Mesenchymal stem cell (in vitro differentiated cells and primary cell): Measurements from ENCODE around the gene DTX3.

Experiments used
- DNase-seq: peaks from one replicate; pipeline ENCODE4 v3.0.0-alpha.2; 2013
- H2AFZ ChIP-seq: one replicate; pipeline ENCODE4 v1.6.1; 2013; ENCODE audit warnings: low read depth, mild to moderate bottlenecking, control low read depth, inconsistent platforms, low read length, moderate library complexity
- H2AK5ac ChIP-seq: 2 replicates; pipeline ENCODE4 v1.6.1; 2013; ENCODE audit warnings: low read length, moderate library complexity, mild to moderate bottlenecking, inconsistent platforms; ENCODE audit not compliant: severe bottlenecking
- H2BK120ac ChIP-seq: one replicate; pipeline ENCODE4 v1.6.1; 2013; ENCODE audit warnings: low read depth, mild to moderate bottlenecking, inconsistent platforms, low read length, moderate library complexity
- H2BK12ac ChIP-seq, 2 experiments: one replicate each; pipeline ENCODE4 v1.6.1; 2013; ENCODE audit warnings: inconsistent platforms in 2 of 2, low read length in 2 of 2, mild to moderate bottlenecking in 2 of 2, moderate library complexity in 2 of 2, control low read depth in 1 of 2
- H2BK15ac ChIP-seq: one replicate; pipeline ENCODE4 v1.6.1; 2013; ENCODE audit warnings: mild to moderate bottlenecking, low read depth, inconsistent platforms; ENCODE audit not compliant: poor library complexity, severe bottlenecking
- H2BK5ac ChIP-seq: 2 replicates; pipeline ENCODE4 v1.6.1; 2013; ENCODE audit warnings: low read depth, mild to moderate bottlenecking, low read length, control low read depth, inconsistent platforms; ENCODE audit not compliant: poor library complexity, severe bottlenecking
- H3K14ac ChIP-seq, 2 experiments: one replicate each; pipeline ENCODE4 v1.6.1; 2013; ENCODE audit warnings: inconsistent platforms in 2 of 2, low read length in 2 of 2, control low read depth in 1 of 2, mild to moderate bottlenecking in 1 of 2, moderate library complexity in 1 of 2
- H3K18ac ChIP-seq, 2 experiments: one replicate each; pipeline ENCODE4 v1.6.1; 2013; ENCODE audit warnings: inconsistent platforms in 2 of 2, low read length in 2 of 2, control low read depth in 1 of 2, low read depth in 1 of 2, mild to moderate bottlenecking in 1 of 2
- H3K23ac ChIP-seq, 2 experiments: one replicate each; pipeline ENCODE4 v1.6.1; 2013; ENCODE audit warnings: inconsistent platforms in 2 of 2, low read length in 2 of 2, mild to moderate bottlenecking in 2 of 2, moderate library complexity in 2 of 2, control low read depth in 1 of 2
- H3K27ac ChIP-seq: 2 replicates; pipeline ENCODE4 v1.5.1; 2013; ENCODE audit warnings: mild to moderate bottlenecking, moderate library complexity, low read length, control low read depth, inconsistent platforms; ENCODE audit not compliant: poor library complexity, severe bottlenecking
- H3K27me3 ChIP-seq, 2 experiments: 2 replicates each; pipeline versions ENCODE4 v1.6.1 to v1.7.0; 2013; ENCODE audit warnings: low read length in 2 of 2, mild to moderate bottlenecking in 2 of 2, moderate library complexity in 2 of 2, control low read depth in 1 of 2, inconsistent platforms in 1 of 2; ENCODE audit not compliant: control insufficient read depth in 1 of 2, insufficient read depth in 1 of 2
- H3K36me3 ChIP-seq, 2 experiments: 2 replicates each; pipeline versions ENCODE4 v1.6.1 to v1.7.0; 2013; ENCODE audit warnings: low read length in 2 of 2, control low read depth in 1 of 2, inconsistent platforms in 1 of 2, low read depth in 1 of 2, mild to moderate bottlenecking in 1 of 2; ENCODE audit not compliant: insufficient read depth in 2 of 2, control insufficient read depth in 1 of 2
- H3K4ac ChIP-seq, 2 experiments: one replicate each; pipeline ENCODE4 v1.6.1; 2013; ENCODE audit warnings: inconsistent platforms in 2 of 2, low read length in 2 of 2, mild to moderate bottlenecking in 2 of 2, moderate library complexity in 2 of 2, control low read depth in 1 of 2, low read depth in 1 of 2
- H3K4me1 ChIP-seq: 2 replicates; pipeline ENCODE4 v1.6.1; 2013; ENCODE audit warnings: low read depth, low read length, control low read depth; ENCODE audit not compliant: control insufficient read depth, insufficient read depth
- H3K4me2 ChIP-seq: 2 replicates; pipeline ENCODE4 v1.6.1; 2013; ENCODE audit warnings: low read length, mild to moderate bottlenecking, inconsistent platforms; ENCODE audit not compliant: poor library complexity, severe bottlenecking
- H3K4me3 ChIP-seq, 2 experiments: 2 replicates each; pipeline versions ENCODE4 v1.5.1 to v1.7.0; 2013; ENCODE audit warnings: low read length in 2 of 2, mild to moderate bottlenecking in 2 of 2, control low read depth in 1 of 2, low read depth in 1 of 2; ENCODE audit not compliant: insufficient read depth in 1 of 2
- H3K79me1 ChIP-seq: replicated peaks from 2 replicates; pipeline ENCODE4 v1.6.1; 2013; ENCODE audit warnings: mild to moderate bottlenecking, control low read depth, low read length, inconsistent platforms; ENCODE audit not compliant: poor library complexity, severe bottlenecking
- H3K9ac ChIP-seq: 2 replicates; pipeline ENCODE4 v1.7.0; 2013; ENCODE audit warnings: mild to moderate bottlenecking, low read length, moderate library complexity
- H3K9me3 ChIP-seq: 2 replicates; pipeline ENCODE4 v1.7.0; 2013; ENCODE audit warnings: mild to moderate bottlenecking, low read length; ENCODE audit not compliant: control insufficient read depth
- H4K8ac ChIP-seq: one replicate; pipeline ENCODE4 v1.6.1; 2013; ENCODE audit warnings: inconsistent platforms, mild to moderate bottlenecking, low read length, moderate library complexity
- H4K91ac ChIP-seq: one replicate; pipeline ENCODE4 v1.6.1; 2013; ENCODE audit warnings: mild to moderate bottlenecking, low read length, inconsistent platforms
- WGBS: methylation state at CpG from one replicate; pipeline ENCODE4 v1.1.7; 2013; ENCODE audit warnings: mixed read lengths; 5-methylcytosine and 5-hydroxymethylcytosine counted together

Gene DTX3

DNA sequence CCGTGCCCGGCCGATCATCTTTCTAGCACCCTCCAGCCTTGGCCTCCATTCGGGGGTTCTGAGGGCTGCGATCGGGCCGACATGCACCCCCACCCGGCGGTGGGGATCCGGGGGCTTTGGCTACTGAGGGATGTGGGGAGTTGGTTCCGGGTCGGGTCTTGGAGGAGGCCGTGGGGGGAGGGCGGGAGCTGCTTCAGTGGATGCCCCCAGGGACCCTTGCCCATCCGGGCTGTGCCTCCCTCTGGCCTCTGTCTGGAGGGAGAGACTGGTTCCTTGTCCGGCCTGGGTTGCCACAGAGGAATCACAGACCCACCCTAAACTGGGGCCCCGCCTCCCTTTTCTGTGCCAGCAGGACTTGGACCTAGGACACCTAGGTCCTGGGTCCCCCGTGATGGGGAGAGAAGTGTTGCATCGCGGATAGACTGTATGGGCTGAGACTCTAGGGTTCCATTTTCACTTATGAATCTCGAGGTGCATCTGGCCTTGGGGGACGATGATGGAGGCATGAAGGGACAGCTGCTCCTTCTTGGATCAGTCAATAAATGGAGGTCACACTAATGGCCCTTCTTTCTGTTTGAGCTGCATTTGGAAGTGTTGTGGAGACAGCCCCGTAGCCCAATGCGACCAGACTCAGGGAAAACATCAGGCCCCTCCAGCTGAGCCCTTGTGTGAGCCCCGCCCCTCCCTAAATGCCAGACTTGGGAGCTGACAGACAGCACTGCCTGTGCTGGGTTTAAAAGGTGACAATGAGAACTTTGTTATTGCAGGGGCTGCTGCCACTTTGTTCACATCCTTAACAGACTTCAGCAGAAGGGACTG is 577 bp downstream of the DTX3 start:
- H2BK12ac ChIP-seq = no peak overlapping the region
- 10% methylated on average over 24 of the region's 25 CpGs for WGBS
- peak overlapping the region; percentile 49 to 58 for H3K18ac ChIP-seq
- no peak for DNase-seq
- H3K27ac ChIP-seq = no peak overlapping the region
- H2BK120ac ChIP-seq = peak overlapping the region; percentile 83
- peaks cover 0 to 30% of the 10 kb centered on the region in 2 experiments for H3K27me3 ChIP-seq
- peak overlapping the region; percentile 88 for H2BK15ac ChIP-seq
- H3K4ac ChIP-seq = peak overlapping the region; percentile 87 to 96
- H3K4me1 ChIP-seq = peaks cover 14% of the 10 kb centered on the region
- peak overlapping the region; percentile 27 for H2AK5ac ChIP-seq
- H3K9ac ChIP-seq = peak overlapping the region; percentile 88
- peak overlapping the region in 1 of 2 experiments; percentile 46 for H3K23ac ChIP-seq
- peak overlapping the region; percentile 52 for H3K4me2 ChIP-seq
- H3K9me3 ChIP-seq = no peaks in the 10 kb centered on the region
- peaks cover 0 to 41% of the 10 kb centered on the region in 2 experiments for H3K36me3 ChIP-seq
- peak overlapping the region in 1 of 2 experiments; percentile 96 for H3K14ac ChIP-seq
- H3K4me3 ChIP-seq = peak overlapping the region; percentile 72 to 76
- no peak overlapping the region for H2BK5ac ChIP-seq
- H2AFZ ChIP-seq = no peak overlapping the region
- peak overlapping the region; percentile 73 for H4K91ac ChIP-seq
- peak overlapping the region; percentile 99 for H4K8ac ChIP-seq
- H3K79me1 ChIP-seq = peaks cover 15% of the 10 kb centered on the region

DNA sequence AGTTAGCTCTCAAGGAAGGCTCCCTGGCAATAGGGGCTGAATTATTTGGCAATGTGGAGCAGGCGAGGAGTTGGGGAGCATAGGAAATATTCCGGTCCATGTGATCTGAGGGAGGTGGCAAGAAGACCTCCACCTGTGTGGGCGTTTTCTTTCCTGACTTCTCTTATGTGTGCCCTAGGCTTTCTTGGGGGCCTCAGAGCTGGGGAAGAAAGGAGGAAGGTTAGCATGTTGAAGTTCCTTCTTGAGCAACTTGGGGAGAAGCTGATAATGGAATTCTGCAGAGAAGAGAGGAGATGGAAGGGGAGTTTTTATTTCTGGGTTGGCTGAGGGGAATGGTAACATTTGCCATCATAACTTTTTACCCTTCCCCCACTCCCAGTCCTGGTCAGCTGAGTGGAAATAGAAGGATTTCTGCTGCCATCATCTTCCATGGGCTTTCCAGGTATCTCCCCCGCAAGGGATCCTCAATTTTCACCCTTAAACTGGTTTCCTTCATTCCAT is 1.2 kb downstream of the DTX3 start:
- no peak overlapping the region for H3K4ac ChIP-seq
- H2BK15ac ChIP-seq = no peak overlapping the region
- H3K4me2 ChIP-seq = peak overlapping the region; percentile 52
- H3K18ac ChIP-seq = no peak overlapping the region
- no peak overlapping the region for H3K14ac ChIP-seq
- no peak overlapping the region for H2AK5ac ChIP-seq
- H3K23ac ChIP-seq = no peak overlapping the region
- H3K4me3 ChIP-seq = no peak overlapping the region
- WGBS = 79% methylated on average over 4 of the region's 4 CpGs
- no peak overlapping the region for H2AFZ ChIP-seq
- no peak for DNase-seq
- no peaks in the 10 kb centered on the region for H3K9me3 ChIP-seq
- H2BK12ac ChIP-seq = no peak overlapping the region
- H4K8ac ChIP-seq = no peak overlapping the region
- H4K91ac ChIP-seq = no peak overlapping the region
- H2BK120ac ChIP-seq = no peak overlapping the region
- no peak overlapping the region for H2BK5ac ChIP-seq
- H3K4me1 ChIP-seq = peaks cover 19% of the 10 kb centered on the region
- H3K79me1 ChIP-seq = peaks cover 15% of the 10 kb centered on the region
- no peak overlapping the region for H3K9ac ChIP-seq
- H3K36me3 ChIP-seq = peaks cover 0 to 37% of the 10 kb centered on the region in 2 experiments
- H3K27ac ChIP-seq = no peak overlapping the region
- H3K27me3 ChIP-seq = peaks cover 0 to 30% of the 10 kb centered on the region in 2 experiments

DNA sequence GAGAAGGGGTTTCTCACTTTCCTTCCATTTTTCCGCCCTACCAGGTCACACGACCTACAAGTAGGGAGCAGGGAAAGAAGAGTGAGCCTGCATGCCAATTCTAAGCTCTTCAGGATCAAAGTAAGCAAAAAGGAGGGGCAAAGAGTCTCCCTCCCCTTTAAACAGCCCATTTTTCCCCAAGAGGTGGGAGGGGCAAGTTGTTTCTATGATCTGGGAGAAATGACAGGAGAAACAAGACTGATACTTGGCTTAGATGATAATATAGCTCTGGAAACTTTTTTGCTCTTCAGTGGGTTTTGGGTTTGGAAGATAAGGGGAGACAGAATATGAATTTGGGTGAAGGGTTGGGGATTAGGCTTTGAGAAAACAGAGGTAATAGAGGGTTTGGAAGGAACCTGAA is 1.8 kb downstream of the DTX3 start:
- WGBS = 80% methylated on average over 1 of the region's 2 CpGs
- H3K27me3 ChIP-seq = peaks cover 0 to 33% of the 10 kb centered on the region in 2 experiments
- H2BK12ac ChIP-seq = no peak overlapping the region
- no peak overlapping the region for H3K23ac ChIP-seq
- no peak overlapping the region for H4K8ac ChIP-seq
- H3K14ac ChIP-seq = no peak overlapping the region
- H3K4ac ChIP-seq = no peak overlapping the region
- no peak overlapping the region for H3K4me3 ChIP-seq
- H4K91ac ChIP-seq = no peak overlapping the region
- H3K79me1 ChIP-seq = peaks cover 15% of the 10 kb centered on the region
- H2AFZ ChIP-seq = no peak overlapping the region
- H3K9ac ChIP-seq = no peak overlapping the region
- DNase-seq = no peak
- no peak overlapping the region for H3K27ac ChIP-seq
- no peak overlapping the region for H2BK120ac ChIP-seq
- no peaks in the 10 kb centered on the region for H3K9me3 ChIP-seq
- H3K4me1 ChIP-seq = peaks cover 22% of the 10 kb centered on the region
- H2BK15ac ChIP-seq = no peak overlapping the region
- no peak overlapping the region for H2AK5ac ChIP-seq
- H3K36me3 ChIP-seq = peaks cover 0 to 32% of the 10 kb centered on the region in 2 experiments
- no peak overlapping the region for H3K18ac ChIP-seq
- no peak overlapping the region for H2BK5ac ChIP-seq
- H3K4me2 ChIP-seq = no peak overlapping the region

DNA sequence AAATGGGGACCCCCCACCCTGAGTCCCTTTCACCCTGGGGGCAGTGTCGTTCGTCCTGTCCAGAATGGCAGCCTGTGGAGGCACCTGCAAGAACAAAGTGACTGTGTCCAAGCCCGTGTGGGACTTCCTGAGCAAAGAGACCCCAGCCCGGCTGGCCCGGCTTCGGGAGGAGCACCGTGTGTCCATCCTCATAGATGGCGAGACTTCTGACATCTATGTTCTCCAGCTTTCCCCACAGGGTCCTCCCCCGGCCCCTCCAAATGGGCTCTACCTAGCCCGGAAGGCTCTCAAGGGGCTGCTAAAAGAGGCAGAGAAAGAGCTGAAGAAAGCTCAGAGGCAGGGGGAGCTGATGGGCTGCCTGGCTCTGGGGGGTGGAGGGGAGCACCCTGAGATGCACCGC is 2.2 kb downstream of the DTX3 start:
- no peak overlapping the region for H2BK120ac ChIP-seq
- no peaks in the 10 kb centered on the region for H3K9me3 ChIP-seq
- peaks cover 0 to 29% of the 10 kb centered on the region in 2 experiments for H3K36me3 ChIP-seq
- H4K8ac ChIP-seq = no peak overlapping the region
- H2BK15ac ChIP-seq = no peak overlapping the region
- no peak overlapping the region for H3K4me2 ChIP-seq
- no peak overlapping the region for H3K27ac ChIP-seq
- H2BK5ac ChIP-seq = no peak overlapping the region
- H2BK12ac ChIP-seq = no peak overlapping the region
- no peak overlapping the region for H3K4ac ChIP-seq
- H3K18ac ChIP-seq = no peak overlapping the region
- peaks cover 0 to 31% of the 10 kb centered on the region in 2 experiments for H3K27me3 ChIP-seq
- WGBS = 99% methylated on average over 7 of the region's 11 CpGs
- H4K91ac ChIP-seq = no peak overlapping the region
- H3K4me1 ChIP-seq = peaks cover 23% of the 10 kb centered on the region
- no peak overlapping the region for H2AFZ ChIP-seq
- no peak overlapping the region for H3K9ac ChIP-seq
- no peak overlapping the region for H2AK5ac ChIP-seq
- H3K14ac ChIP-seq = no peak overlapping the region
- H3K79me1 ChIP-seq = peaks cover 15% of the 10 kb centered on the region
- H3K23ac ChIP-seq = no peak overlapping the region
- no peak for DNase-seq
- H3K4me3 ChIP-seq = no peak overlapping the region
